DOHH2 (cell line): ENCODE measurements around the gene RCOR3.

Experiments
- EZH2phosphoT487 ChIP-seq: fragments of 200-600 bp; sonication (generic); IDR thresholded peaks from 2 replicates; pipeline ENCODE4 v1.6.1; 2017; ENCODE audit warnings: borderline replicate concordance, mild to moderate bottlenecking, antibody characterized with exemption, low read length, moderate library complexity, mixed read lengths
- TF ChIP-seq, protein P1 (sequence below): fragments of 200-600 bp; sonication (generic); IDR thresholded peaks from one replicate; pipeline ENCODE4 v1.5.1; 2014; ENCODE audit warnings: antibody characterized with exemption, mild to moderate bottlenecking, low read depth, low read length; ENCODE audit not compliant: poor library complexity, severe bottlenecking

- TF ChIP-seq, protein P1, sequence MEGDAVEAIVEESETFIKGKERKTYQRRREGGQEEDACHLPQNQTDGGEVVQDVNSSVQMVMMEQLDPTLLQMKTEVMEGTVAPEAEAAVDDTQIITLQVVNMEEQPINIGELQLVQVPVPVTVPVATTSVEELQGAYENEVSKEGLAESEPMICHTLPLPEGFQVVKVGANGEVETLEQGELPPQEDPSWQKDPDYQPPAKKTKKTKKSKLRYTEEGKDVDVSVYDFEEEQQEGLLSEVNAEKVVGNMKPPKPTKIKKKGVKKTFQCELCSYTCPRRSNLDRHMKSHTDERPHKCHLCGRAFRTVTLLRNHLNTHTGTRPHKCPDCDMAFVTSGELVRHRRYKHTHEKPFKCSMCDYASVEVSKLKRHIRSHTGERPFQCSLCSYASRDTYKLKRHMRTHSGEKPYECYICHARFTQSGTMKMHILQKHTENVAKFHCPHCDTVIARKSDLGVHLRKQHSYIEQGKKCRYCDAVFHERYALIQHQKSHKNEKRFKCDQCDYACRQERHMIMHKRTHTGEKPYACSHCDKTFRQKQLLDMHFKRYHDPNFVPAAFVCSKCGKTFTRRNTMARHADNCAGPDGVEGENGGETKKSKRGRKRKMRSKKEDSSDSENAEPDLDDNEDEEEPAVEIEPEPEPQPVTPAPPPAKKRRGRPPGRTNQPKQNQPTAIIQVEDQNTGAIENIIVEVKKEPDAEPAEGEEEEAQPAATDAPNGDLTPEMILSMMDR: no peak
- no peak for TF ChIP-seq EZH2phosphoT487
Measured at GRCh38 chr1:211349741-211350140, 90.6 kb downstream of the RCOR3 start.
